Kidney (tissue), 14 donors: ENCODE data around the gene TNFAIP8L3. TPM values are rescaled to one million over a fixed set of nuclear protein-coding genes. Genes with fewer than 3 reads are reported as not detected.

ENCODE experiments used
- DNase-seq, 5 donors: peaks; one replicate each; pipeline ENCODE4 v3.0.0-alpha.2; 2013 to 2020
- FAIRE-seq: peaks from 2 replicates; lab custom pipeline; 2012; peaks lifted over from hg19 to GRCh38; lab: Jason Lieb, UNC
- H3K27ac ChIP-seq, 2 donors: one replicate each; pipeline ENCODE4 v1.7.0; 2013; ENCODE audit warnings: low read depth in 2 of 2, low read length in 2 of 2, inconsistent platforms in 1 of 2
- H3K27me3 ChIP-seq: one replicate; pipeline ENCODE4 v1.7.1; 2013; ENCODE audit warnings: low read length, inconsistent platforms; ENCODE audit not compliant: control insufficient read depth, insufficient read depth
- H3K36me3 ChIP-seq, 3 donors: one replicate each; pipeline versions ENCODE4 v1.7.0 to v1.7.1; 2013; ENCODE audit warnings: low read length in 3 of 3, control low read depth in 1 of 3, inconsistent platforms in 1 of 3; ENCODE audit not compliant: insufficient read depth in 3 of 3, control insufficient read depth in 2 of 3
- H3K4me1 ChIP-seq, 3 donors: one replicate each; pipeline versions ENCODE4 v1.7.0 to v1.7.1; 2013; ENCODE audit warnings: low read length in 3 of 3, inconsistent platforms in 1 of 3, low read depth in 1 of 3; ENCODE audit not compliant: control insufficient read depth in 2 of 3, insufficient read depth in 2 of 3
- H3K4me3 ChIP-seq, 3 donors: one replicate each; pipeline versions ENCODE4 v1.7.0 to v1.8.1; 2013; ENCODE audit warnings: low read length in 3 of 3, control low read depth in 1 of 3, inconsistent platforms in 1 of 3
- H3K9ac ChIP-seq, 3 donors: one replicate each; pipeline versions ENCODE4 v1.7.0 to v1.7.1; 2013; ENCODE audit warnings: low read length in 3 of 3, control low read depth in 1 of 3, inconsistent platforms in 1 of 3
- H3K9me3 ChIP-seq, 3 donors: one replicate each; pipeline versions ENCODE4 v1.7.0 to v1.7.1; 2013; ENCODE audit warnings: low read length in 3 of 3, control low read depth in 1 of 3, inconsistent platforms in 1 of 3; ENCODE audit not compliant: control insufficient read depth in 2 of 3, insufficient read depth in 1 of 3
- CTCF ChIP-seq: IDR thresholded peaks from 3 replicates; pipeline ENCODE4 v1.5.1; 2012; ENCODE audit warnings: mild to moderate bottlenecking, moderate library complexity, borderline replicate concordance; ENCODE audit not compliant: insufficient read depth; ENCODE audit errors: extremely low read depth
- intact Hi-C: fragments of 100-400 bp; cut with DNase I; formaldehyde crosslinking; loops from one replicate; pipeline ENCODE4 v1.11.1; 2022
- polyA plus RNA-seq: library from polyadenylated mRNA; stranded (reverse); fragments of 350-450 nt; fragmentation: Illumina TruSeq; extraction: RNeasy Lipid Tissue Mini Kit (QIAGEN cat#74804); gene quantifications from one replicate; pipeline ENCODE4 v1.2.3, GENCODE V29; 2014; ENCODE audit warnings: low read depth, low replicate concordance; ENCODE audit not compliant: insufficient read depth
- total RNA-seq: library from RNA; stranded (reverse); fragmentation: NEBNext Ultra II Directional; extraction: Animal tissue kit (Norgen Biotek cat#: 25700); gene quantifications from one replicate; pipeline ENCODE4 v1.2.1, GENCODE V29; 2021
- donor health status: control.
- donor health status: control.
- donor health status: control.
- donor health status: control.
- donor health status: control.
- donor health status: DM: yes; HTN: yes; CAD: no.
- donor health status: Normal renal cell carcinoma (clear cell type).

TNFAIP8L3 gene
- total and polyA plus RNA-seq, 2 donors from 2014 or later: 2.4 to 8.9 TPM

- Histone ChIP-seq H3K9ac (no peak overlapping the region), H3K27ac (no peak overlapping the region), H3K4me3 (no peak overlapping the region), H3K27me3 (peaks cover 4% of the 10 kb centered on the region), H3K36me3 (no peaks in the 10 kb centered on the region), H3K9me3 (no peaks in the 10 kb centered on the region), H3K4me1 (peaks cover 0 to 3% (median 0%) of the 10 kb centered on the region in 3 donors)
- TF ChIP-seq CTCF: no peak
- DNase-seq (no peak), FAIRE-seq (no peak)
- intact Hi-C loops: no loop called here
Measured at GRCh38 chr15:51100785-51101489, 6.2 kb upstream of the TNFAIP8L3 start.

GRCh38 chr15:51099185-51099584 is 4.5 kb upstream of the TNFAIP8L3 start:
- Histone ChIP-seq H3K9me3 (no peaks in the 10 kb centered on the region), H3K4me1 (peaks cover 0 to 3% (median 0%) of the 10 kb centered on the region in 3 donors), H3K27ac (no peak overlapping the region), H3K4me3 (no peak overlapping the region), H3K27me3 (peaks cover 7% of the 10 kb centered on the region), H3K36me3 (no peaks in the 10 kb centered on the region), H3K9ac (no peak overlapping the region)
- intact Hi-C loops: no loop called here
- no peak for DNase-seq
- no peak for TF ChIP-seq CTCF
- no peak for FAIRE-seq

GRCh38 chr15:51098331-51098619 is 3.6 kb upstream of the TNFAIP8L3 start:
- no peak for FAIRE-seq
- H3K27me3 ChIP-seq: peaks cover 7% of the 10 kb centered on the region
- H3K9ac ChIP-seq: no peak overlapping the region
- no peak for DNase-seq
- no peak for TF ChIP-seq CTCF
- H3K9me3 ChIP-seq: no peaks in the 10 kb centered on the region
- H3K4me1 ChIP-seq: no peaks in the 10 kb centered on the region
- H3K36me3 ChIP-seq: no peaks in the 10 kb centered on the region
- no peak overlapping the region for H3K4me3 ChIP-seq
- intact Hi-C loops: no loop called here
- no peak overlapping the region for H3K27ac ChIP-seq
